ENCODE results near the gene PSAP. TPM values are rescaled to one million over a fixed set of nuclear protein-coding genes. Genes with fewer than 3 reads are reported as not detected.

Gene PSAP
- total RNA-seq, 1 experiment from 2014 or later, result 683 TPM

DNA sequence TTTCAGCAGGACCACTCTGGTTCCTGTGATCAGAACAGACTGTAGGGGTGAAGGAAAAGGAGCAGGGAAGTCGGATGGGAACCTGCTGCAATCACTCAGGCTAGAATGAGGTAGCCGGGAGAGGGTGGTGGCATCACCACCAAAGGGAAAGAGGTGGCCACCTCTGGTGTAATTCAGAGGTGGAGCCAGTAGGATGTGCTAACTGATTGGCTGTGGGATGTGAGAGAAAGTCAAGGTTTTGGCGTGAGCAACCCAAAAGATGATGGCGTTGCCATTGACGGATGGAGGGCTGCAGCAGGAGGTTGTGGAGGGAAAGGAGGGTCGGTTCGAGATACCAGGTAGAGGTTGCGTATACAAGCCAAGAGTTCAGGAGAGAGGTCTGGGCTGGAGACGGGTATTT is 70.3 kb downstream of the PSAP start:
- no peak overlapping the region for H2AFZ ChIP-seq
- TF ChIP-seq, protein P1, sequence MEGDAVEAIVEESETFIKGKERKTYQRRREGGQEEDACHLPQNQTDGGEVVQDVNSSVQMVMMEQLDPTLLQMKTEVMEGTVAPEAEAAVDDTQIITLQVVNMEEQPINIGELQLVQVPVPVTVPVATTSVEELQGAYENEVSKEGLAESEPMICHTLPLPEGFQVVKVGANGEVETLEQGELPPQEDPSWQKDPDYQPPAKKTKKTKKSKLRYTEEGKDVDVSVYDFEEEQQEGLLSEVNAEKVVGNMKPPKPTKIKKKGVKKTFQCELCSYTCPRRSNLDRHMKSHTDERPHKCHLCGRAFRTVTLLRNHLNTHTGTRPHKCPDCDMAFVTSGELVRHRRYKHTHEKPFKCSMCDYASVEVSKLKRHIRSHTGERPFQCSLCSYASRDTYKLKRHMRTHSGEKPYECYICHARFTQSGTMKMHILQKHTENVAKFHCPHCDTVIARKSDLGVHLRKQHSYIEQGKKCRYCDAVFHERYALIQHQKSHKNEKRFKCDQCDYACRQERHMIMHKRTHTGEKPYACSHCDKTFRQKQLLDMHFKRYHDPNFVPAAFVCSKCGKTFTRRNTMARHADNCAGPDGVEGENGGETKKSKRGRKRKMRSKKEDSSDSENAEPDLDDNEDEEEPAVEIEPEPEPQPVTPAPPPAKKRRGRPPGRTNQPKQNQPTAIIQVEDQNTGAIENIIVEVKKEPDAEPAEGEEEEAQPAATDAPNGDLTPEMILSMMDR (conservative IDR thresholded peaks at IDR 0.05), result no peak
- TF ChIP-seq EZH2 (IDR thresholded peaks at IDR 0.05; ENCODE audit: low read depth), result no peak
- H3K27ac ChIP-seq, result no peak overlapping the region
- no peaks in the 10 kb centered on the region for H3K27me3 ChIP-seq (ENCODE audit: insufficient read depth, low read depth)
- no peak overlapping the region for H3K4me2 ChIP-seq
- no peaks in the 10 kb centered on the region for H3K9me2 ChIP-seq (ENCODE audit: insufficient read depth)
- H3K4me1 ChIP-seq (replicated peaks; ENCODE audit: insufficient read depth), result no peaks in the 10 kb centered on the region
- intact Hi-C loops (cut with micrococcal nuclease; ENCODE audit: unreplicated experiment), result no loop called here
- DNase-seq, result no peak
- ChIA-PET CTCF (no interaction called here), POLR2A (ENCODE audit: unreplicated experiment) (no interaction called here)
- H3K79me2 ChIP-seq (ENCODE audit: low read depth), result no peaks in the 10 kb centered on the region
- H3K4me3 ChIP-seq, result no peak overlapping the region
- H4K20me1 ChIP-seq (ENCODE audit: insufficient read depth), result no peaks in the 10 kb centered on the region
- H3F3A ChIP-seq (ENCODE audit: insufficient read depth, low read depth), result no peaks in the 10 kb centered on the region
- no TSS peak for BruUV-seq (replicated peaks)
- no peaks in the 10 kb centered on the region for H3K9me3 ChIP-seq (ENCODE audit: insufficient read depth, low read depth)
- no peaks in the 10 kb centered on the region for H3K36me3 ChIP-seq (ENCODE audit: low read depth)

- intact Hi-C loops (cut with micrococcal nuclease; ENCODE audit: unreplicated experiment), result no loop called here
Observed at GRCh38 chr10:71780156-71780555, 70.9 kb downstream of the PSAP start.

DNA sequence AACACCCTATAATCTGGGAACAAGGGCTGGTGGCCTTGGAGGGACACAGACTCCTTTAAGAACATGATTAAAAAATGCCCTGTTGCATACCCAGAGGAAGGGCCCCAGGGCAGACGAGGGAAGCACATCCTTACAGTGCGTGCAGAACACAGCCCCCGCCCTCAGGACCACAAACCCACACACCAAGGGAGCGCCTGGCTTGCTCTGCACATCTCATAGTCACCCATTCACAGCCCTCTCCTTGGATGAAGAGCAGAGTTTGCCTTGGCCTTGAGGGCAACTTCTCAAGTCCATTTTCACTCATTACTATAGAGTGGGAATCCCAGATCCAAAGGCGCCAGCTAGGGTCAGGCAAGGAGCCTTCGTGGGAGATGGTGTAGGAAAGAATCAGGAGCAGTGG is 71.4 kb downstream of the PSAP start:
- Histone ChIP-seq H3F3A (ENCODE audit: insufficient read depth, low read depth) (peaks cover 1% of the 10 kb centered on the region; the same call in 1 of the 2 replicates), H3K9me2 (ENCODE audit: insufficient read depth) (no peaks in the 10 kb centered on the region), H3K36me3 (ENCODE audit: low read depth) (no peaks in the 10 kb centered on the region), H3K27ac (no peak overlapping the region), H3K9me3 (ENCODE audit: insufficient read depth, low read depth) (no peaks in the 10 kb centered on the region), H3K79me2 (ENCODE audit: low read depth) (no peaks in the 10 kb centered on the region), H3K4me1 (replicated peaks; ENCODE audit: insufficient read depth) (peaks cover 2% of the 10 kb centered on the region), H3K4me3 (no peak overlapping the region), H3K4me2 (no peak overlapping the region), H4K20me1 (ENCODE audit: insufficient read depth) (no peaks in the 10 kb centered on the region), H3K27me3 (ENCODE audit: insufficient read depth, low read depth) (no peaks in the 10 kb centered on the region), H2AFZ (no peak overlapping the region)
- TF ChIP-seq, protein P1 (conservative IDR thresholded peaks at IDR 0.05), result no peak
- TF ChIP-seq EZH2 (IDR thresholded peaks at IDR 0.05; ENCODE audit: low read depth), result no peak
- CTCF ChIA-PET, result no interaction called here
- DNase-seq, result no peak
- POLR2A ChIA-PET (ENCODE audit: unreplicated experiment), result no interaction called here
- intact Hi-C loops (cut with micrococcal nuclease; ENCODE audit: unreplicated experiment), result no loop called here
- no TSS peak for BruUV-seq (replicated peaks)

More at GRCh38 chr10:71780156-71780555, 70.9 kb downstream of the PSAP start:
- H3K27me3 ChIP-seq (ENCODE audit: insufficient read depth, low read depth), result no peaks in the 10 kb centered on the region
- H3K4me2 ChIP-seq, result no peak overlapping the region
- no peaks in the 10 kb centered on the region for H3K4me1 ChIP-seq (replicated peaks; ENCODE audit: insufficient read depth)
- no peaks in the 10 kb centered on the region for H3K36me3 ChIP-seq (ENCODE audit: low read depth)
- no peaks in the 10 kb centered on the region for H3K9me3 ChIP-seq (ENCODE audit: insufficient read depth, low read depth)
- H3K9me2 ChIP-seq (ENCODE audit: insufficient read depth), result no peaks in the 10 kb centered on the region
- H2AFZ ChIP-seq, result no peak overlapping the region
- H3F3A ChIP-seq (ENCODE audit: insufficient read depth, low read depth), result no peaks in the 10 kb centered on the region
- ChIA-PET POLR2A (ENCODE audit: unreplicated experiment) (no interaction called here), CTCF (no interaction called here)
- DNase-seq, result no peak
- H3K27ac ChIP-seq, result no peak overlapping the region
- TF ChIP-seq, protein P1 (conservative IDR thresholded peaks at IDR 0.05), result no peak
- no peak for TF ChIP-seq EZH2 (IDR thresholded peaks at IDR 0.05; ENCODE audit: low read depth)
- no peaks in the 10 kb centered on the region for H4K20me1 ChIP-seq (ENCODE audit: insufficient read depth)
- no TSS peak for BruUV-seq (replicated peaks)
- H3K79me2 ChIP-seq (ENCODE audit: low read depth), result no peaks in the 10 kb centered on the region
- H3K4me3 ChIP-seq, result no peak overlapping the region
